ENCODE data around the gene OR5D13. TPM values are rescaled to one million over a fixed set of nuclear protein-coding genes. Genes with fewer than 3 reads are reported as not detected.

The OR5D13 gene
- total and polyA plus RNA-seq, 10 of the 15 experiments (the other 5 are each of a cell fraction or from before 2014, with no cell fraction given), result not detected

GRCh38 chr11:55793321-55793720, 20.1 kb downstream of the OR5D13 start:
- Histone ChIP-seq H3K9me3 (replicated peaks; ENCODE audit: control insufficient read depth, insufficient read depth, low read length) (no peaks in the 10 kb centered on the region), H3K4me1 (ENCODE audit: control insufficient read depth, insufficient read depth, low read length) (no peaks in the 10 kb centered on the region), H3K9ac (ENCODE audit: control insufficient read depth, insufficient read depth, low read length) (no peak overlapping the region), H4K20me1 (ENCODE audit: control insufficient read depth, insufficient read depth) (no peaks in the 10 kb centered on the region), H3K36me3 (ENCODE audit: control insufficient read depth in 2 of 2, insufficient read depth in 2 of 2, low read length in 1 of 2) (no peaks in the 10 kb centered on the region), H3K79me2 (ENCODE audit: control insufficient read depth, insufficient read depth, low read length) (no peaks in the 10 kb centered on the region), H3K4me3 (no peak overlapping the region), H3K27me3 (replicated peaks in 1 of 2; ENCODE audit: control insufficient read depth in 2 of 2, insufficient read depth in 2 of 2, low read length in 1 of 2) (no peaks in the 10 kb centered on the region), H3K4me2 (ENCODE audit: control insufficient read depth, insufficient read depth) (no peak overlapping the region), H3K27ac (ENCODE audit: control insufficient read depth, insufficient read depth) (no peak overlapping the region), H2AFZ (ENCODE audit: control insufficient read depth, low read depth, low read length) (no peak overlapping the region)
- ChIA-PET POLR2A (no interaction called here), RAD21 (ENCODE audit: unreplicated experiment) (no interaction called here), CTCF (no interaction called here), SMC1A (ENCODE audit: uncharacterized antibody, unreplicated experiment) (no interaction called here)
- FAIRE-seq, result no peak
- no peak for ATAC-seq
- intact Hi-C loops (cut with micrococcal nuclease; ENCODE audit: unreplicated experiment) (no loop called here), in situ Hi-C loops (cut with MboI) (no loop called here)
- 25% methylated on average over 2 of the region's 2 CpGs for WGBS (ENCODE audit: insufficient coverage, insufficient replicate concordance, low lambda C conversion rate, missing lambda C conversion rate)
- BruUV-seq (replicated peaks), result no TSS peak
- no peak for DNase-seq (ENCODE audit: low read depth, low spot score)
- TF ChIP-seq NFIC (IDR thresholded peaks at IDR 0.05; ENCODE audit: low read depth, low read length), result no peak
- no peak for TF ChIP-seq CUX1 (IDR thresholded peaks at IDR 0.05; ENCODE audit: insufficient replicate concordance, low read depth, low read length)
- no peak for TF ChIP-seq REST (IDR thresholded peaks at IDR 0.05; ENCODE audit: low read depth, low read length)
- TF ChIP-seq ZNF217 (IDR thresholded peaks at IDR 0.05), result no peak
- TF ChIP-seq CTCF (IDR thresholded peaks at IDR 0.05 in 2 of 3, conservative IDR thresholded peaks at IDR 0.05 in 1 of 3; ENCODE audit: control insufficient read depth in 2 of 3, extremely low read depth in 1 of 3, insufficient read depth in 1 of 3, low read depth in 3 of 3, low read length in 3 of 3), result no peak
- no peak for TF ChIP-seq MTA3 (IDR thresholded peaks at IDR 0.05; ENCODE audit: borderline replicate concordance, low read length)
- TF ChIP-seq DPF2 (IDR thresholded peaks at IDR 0.05), result no peak
- no peak for TF ChIP-seq MEF2B (IDR thresholded peaks at IDR 0.05; ENCODE audit: partially characterized antibody, poor library complexity, severe bottlenecking)
- no peak for TF ChIP-seq E2F4 (IDR thresholded peaks at IDR 0.05; ENCODE audit: low read depth, low read length)
- no peak for TF ChIP-seq STAT3 (IDR thresholded peaks at IDR 0.05; ENCODE audit: low read depth, low read length)
- TF ChIP-seq CREM (IDR thresholded peaks at IDR 0.05; ENCODE audit: low read depth), result no peak
